Activated CD4-positive, alpha-beta T cell treated with anti-CD3 and anti-CD28 coated beads, Interleukin-2, amount 50 U/mL, for 48 hours (primary cell): ENCODE results near the gene ARFIP1.

Experiments
- DNase-seq, 2 experiments: peaks; one replicate each; pipeline ENCODE4 v3.0.0-alpha.2; 2020

Gene ARFIP1

DNA sequence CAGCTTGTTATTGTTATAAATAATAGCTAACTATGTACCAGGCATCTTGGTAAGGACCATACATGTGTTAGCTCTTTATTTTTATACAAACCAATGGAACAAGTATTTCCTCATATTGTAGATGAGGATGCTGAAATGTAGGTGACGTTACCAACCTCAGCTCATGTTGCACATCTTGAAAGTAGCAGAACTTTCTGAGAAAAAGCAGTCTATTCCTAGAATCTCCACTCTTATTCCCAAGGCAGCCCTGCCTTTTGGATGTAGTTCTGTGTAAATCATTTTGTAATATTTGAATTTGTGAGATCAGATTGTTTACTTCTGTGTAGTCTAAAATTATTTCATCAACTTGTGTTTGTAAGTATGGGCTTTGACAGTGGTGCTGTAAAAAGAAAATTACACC lies 161.7 kb downstream of the ARFIP1 start:
- no peak for DNase-seq

DNA sequence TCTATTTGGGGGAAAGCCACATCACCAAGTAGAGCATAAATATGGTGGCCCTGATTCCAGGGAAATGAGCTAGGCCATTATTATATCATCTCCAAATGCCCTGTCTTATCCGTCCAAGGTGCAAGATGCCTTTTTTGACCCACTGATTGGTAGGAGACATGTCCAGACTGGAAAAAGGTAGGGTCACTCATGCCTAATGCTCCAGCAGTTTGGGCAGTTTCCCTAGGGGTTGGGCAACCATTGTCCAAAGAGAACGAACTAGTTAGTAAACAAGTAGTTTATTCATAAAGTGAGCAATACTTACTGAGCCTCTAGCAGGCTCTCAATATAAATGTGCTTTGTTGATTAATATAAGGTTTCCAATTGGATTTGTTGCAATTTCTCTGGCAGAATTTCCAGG lies 162.6 kb downstream of the ARFIP1 start:
- DNase-seq: no peak

GRCh38 chr4:152943672-152944071 lies 163.9 kb downstream of the ARFIP1 start:
- no peak for DNase-seq

DNA sequence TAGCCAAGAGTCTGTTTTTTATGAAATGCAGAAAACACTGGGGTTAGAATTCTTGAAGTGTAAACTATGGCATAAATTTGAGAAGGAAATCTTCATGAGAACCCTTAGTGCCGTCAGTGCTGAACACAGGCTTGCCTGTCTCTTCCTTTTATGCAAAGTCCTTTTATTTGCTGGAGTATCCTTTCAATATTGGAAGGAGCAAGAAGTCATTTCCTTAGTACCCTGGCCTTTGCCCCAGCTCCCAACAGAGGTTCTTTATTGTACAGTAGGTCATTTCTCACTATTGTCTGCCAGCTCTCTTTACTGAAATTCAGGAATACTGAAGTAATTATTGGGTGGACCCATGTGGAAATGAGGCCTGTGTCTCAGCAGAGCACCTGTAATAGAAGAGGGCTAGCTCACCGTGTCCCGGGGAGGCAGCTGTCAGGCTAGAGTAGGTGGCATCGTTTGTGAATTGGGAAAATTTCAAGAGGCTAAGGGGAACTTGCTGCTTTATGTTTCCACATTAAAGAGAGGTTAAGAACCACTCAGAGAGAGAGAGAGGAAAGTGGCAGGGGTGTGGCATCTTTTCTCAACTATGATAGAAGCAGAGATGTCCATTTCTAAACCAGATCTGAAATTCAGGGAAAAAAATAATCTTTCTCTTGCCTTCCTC lies 165.0 kb downstream of the ARFIP1 start:
- DNase-seq: no peak

- no peak for DNase-seq
These were observed 165.9 kb downstream of the ARFIP1 start for GRCh38 chr4:152945639-152946038.

GRCh38 chr4:152946446-152946845 lies 166.7 kb downstream of the ARFIP1 start:
- DNase-seq: no peak

DNA sequence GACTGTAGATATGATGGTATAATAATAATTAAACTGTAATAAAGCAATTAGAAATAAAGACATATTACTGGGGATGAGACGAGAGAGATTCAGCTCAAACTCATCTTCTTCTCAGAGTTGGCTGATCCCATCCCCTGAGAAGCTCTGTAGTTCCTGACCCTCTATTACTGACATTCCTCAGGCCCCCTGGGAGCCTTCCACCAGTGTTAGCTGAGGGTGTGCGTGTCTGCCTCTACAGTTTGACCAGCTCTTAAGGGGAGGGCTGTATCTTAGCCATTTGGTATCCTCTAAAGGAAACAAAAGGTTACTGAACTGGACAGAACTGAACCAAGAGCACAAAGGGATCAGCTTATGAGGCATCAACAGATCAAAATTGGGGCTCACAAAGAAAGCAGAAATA lies 167.6 kb downstream of the ARFIP1 start:
- DNase-seq: no peak

GRCh38 chr4:152949930-152950329 lies 170.2 kb downstream of the ARFIP1 start:
- no peak for DNase-seq

GRCh38 chr4:152950402-152951274 lies 170.9 kb downstream of the ARFIP1 start:
- DNase-seq: no peak

DNA sequence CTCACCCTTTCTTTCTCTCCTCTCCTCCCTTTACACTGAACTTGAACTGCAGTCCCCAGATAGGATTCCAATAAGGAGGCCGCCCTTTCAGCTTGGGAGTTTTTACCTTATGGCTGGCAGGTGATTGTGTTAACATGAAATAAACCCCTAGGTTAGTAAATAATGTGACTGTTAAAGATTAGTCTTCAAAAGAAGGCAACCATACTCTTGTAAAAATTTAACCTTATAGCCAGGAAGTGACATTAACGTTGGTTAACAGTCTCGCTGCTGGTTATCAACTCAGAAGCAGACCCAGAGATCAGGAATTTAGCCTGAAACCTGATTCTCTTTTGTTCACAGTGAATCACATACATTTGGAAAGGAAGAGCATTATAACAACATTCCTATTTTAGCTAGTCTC lies 171.6 kb downstream of the ARFIP1 start:
- DNase-seq: no peak

DNA sequence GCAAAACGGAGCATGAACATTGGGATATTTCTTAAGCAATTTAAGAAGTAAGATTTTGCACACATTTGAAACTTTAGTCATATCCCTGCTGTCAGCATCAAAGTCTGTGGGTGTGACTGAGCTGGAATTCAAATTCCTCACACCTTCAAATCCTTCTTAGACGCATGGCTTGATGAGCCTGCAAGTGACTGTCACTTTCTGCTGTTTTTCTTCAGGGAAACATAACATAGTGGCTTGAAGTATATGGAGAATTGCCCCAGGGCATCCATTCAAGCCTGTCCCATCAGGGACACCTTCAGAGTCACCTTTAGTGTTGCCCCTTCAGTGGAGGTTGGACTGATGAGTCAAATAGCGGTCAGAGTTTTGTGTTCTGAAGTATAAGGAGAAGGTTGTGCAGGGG lies 173.8 kb downstream of the ARFIP1 start:
- DNase-seq: no peak

DNA sequence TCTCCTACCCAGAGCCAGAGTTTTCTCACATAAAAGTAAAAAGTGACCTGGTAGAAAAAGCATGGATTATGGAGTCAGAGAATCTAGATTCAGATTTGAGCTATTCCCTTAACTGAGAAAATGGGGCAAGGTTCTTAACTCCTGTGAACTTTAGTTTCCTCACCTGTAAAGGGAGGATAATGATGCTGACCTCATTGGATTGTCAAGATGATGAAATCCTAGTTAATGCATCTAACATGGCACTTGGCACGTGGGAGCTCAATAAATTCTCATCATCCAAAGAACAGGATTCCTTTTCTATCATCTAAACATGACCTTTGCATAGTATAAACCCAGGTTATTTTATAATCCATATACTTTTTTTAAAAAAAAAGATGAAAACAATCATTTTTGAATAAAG lies 175.0 kb downstream of the ARFIP1 start:
- DNase-seq: no peak

DNA sequence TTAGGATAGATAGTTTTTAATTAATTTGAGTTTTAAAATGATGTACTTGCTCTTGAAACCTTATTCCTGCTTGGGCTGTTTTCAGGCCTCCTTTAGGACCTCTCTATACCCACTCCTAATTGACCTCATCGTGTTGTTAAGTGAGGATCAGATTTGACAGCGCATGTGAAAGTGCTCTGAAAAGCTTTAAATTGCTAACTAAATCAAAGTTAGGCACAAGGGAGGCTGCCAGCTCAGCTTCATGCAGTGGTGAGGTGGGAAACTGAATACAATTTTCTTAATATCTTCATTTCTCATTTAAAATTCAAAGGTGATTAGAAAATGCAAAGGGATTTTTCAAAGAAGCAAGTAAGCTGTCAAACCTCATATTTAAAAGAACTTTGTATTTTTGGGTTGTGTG lies 176.4 kb downstream of the ARFIP1 start:
- DNase-seq: no peak

GRCh38 chr4:152956650-152957436 lies 177.1 kb downstream of the ARFIP1 start:
- DNase-seq: no peak

DNA sequence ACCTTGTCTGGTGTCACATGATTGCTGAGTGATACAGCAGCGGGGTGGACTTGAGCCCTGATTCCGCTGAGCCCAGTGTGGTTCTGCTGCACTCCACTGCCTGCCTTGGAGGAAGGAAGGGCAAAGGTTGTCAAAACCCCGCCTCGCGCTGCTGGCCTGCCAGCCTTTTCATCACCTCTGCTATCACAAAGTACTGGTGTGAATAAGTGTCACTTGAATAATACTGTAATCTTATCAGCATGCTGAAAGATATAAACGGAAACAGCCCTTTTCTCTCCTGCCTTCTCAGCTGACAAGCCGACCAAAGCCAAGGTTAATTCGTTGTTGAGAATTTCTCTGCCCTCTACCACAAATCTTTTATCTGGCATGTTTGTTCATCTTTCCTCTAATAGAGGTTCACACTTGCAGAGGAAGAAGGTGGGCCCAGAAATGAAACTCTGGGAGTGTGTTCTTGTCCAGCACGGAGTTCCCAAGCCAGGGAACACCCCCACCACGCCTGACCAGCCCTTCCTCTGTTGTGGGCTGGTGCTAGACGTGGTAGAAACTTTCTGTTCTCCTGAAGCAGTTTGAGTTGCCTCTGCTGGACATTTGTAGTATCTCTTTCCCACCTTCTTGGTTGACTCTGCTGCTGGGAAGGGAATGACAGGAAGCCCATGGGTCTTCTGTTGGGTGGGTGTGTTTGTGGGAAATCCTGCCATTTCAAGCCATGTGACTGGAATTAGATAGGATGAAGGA lies 177.8 kb downstream of the ARFIP1 start:
- DNase-seq: no peak

- DNase-seq: no peak
These were observed 179.3 kb downstream of the ARFIP1 start for GRCh38 chr4:152959080-152959479.

GRCh38 chr4:152960082-152960481 lies 180.3 kb downstream of the ARFIP1 start:
- no peak for DNase-seq

DNA sequence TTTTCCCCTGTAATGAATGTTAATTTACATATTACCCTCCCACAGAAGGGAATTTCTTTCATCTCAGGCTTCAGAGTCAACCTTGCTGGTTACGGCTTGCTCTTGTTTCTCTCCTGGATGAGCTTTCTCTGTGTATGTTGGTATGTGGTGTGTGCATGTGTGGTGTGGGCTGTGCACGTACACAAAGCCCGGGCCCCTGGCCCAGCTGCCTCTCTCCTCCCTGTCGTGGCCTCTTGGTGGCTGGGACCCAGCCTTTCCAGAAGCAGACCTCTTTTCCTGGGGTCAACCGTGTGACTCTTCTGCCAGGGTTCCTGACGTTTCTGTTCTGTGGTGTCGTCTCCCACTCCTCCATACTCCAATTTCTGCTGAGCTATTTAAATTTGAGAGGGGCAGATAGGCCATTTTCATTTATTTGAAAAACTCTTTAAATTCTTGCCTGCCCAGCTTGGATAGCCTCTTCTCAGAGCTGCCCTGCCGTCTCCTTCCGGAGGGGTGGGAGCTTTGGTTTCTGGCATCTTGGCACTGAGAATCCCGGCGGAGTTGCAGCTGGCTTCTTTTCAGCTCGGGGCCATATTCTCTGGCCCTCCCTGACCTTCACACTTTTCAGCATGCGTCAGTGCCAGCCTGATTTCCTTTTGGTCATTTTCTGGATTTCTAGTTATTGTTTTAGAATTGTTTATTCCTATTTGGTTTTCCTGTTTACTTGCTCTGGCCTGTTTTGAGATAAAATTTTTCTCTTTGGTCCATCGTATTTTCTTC lies 181.4 kb downstream of the ARFIP1 start:
- no peak for DNase-seq

GRCh38 chr4:152961773-152962115 lies 182.0 kb downstream of the ARFIP1 start:
- no peak for DNase-seq
